K562 (cell line): ENCODE data around the gene SKP2. TPM values are rescaled to one million over a fixed set of nuclear protein-coding genes. Genes with fewer than 3 reads are reported as not detected.

ENCODE experiments used
- ATF4 ChIP-seq: fragments of 450-650 bp; formaldehyde crosslinking; IDR thresholded peaks from 2 replicates; pipeline ENCODE4 v1.4.0; 2022; ENCODE audit warnings: mild to moderate bottlenecking, moderate library complexity
- ATF6 ChIP-seq: sonication (generic); formaldehyde crosslinking; IDR thresholded peaks from 2 replicates; pipeline ENCODE4 v1.4.0; 2020; ENCODE audit warnings: mild to moderate bottlenecking, missing genetic modification reagents
- BRF1 ChIP-seq: IDR thresholded peaks from 3 replicates; pipeline ENCODE4 v1.6.1; 2011; ENCODE audit warnings: borderline replicate concordance, mild to moderate bottlenecking; ENCODE audit not compliant: insufficient read length; ENCODE audit errors: extremely low read depth
- CBFA2T2 ChIP-seq: fragments of 450-650 bp; conservative IDR thresholded peaks from 2 replicates; pipeline ENCODE4 v1.6.1; 2017; ENCODE audit warnings: mild to moderate bottlenecking
- CCNT2 ChIP-seq: IDR thresholded peaks from 2 replicates; pipeline ENCODE4 v1.6.1; 2011; ENCODE audit warnings: borderline replicate concordance, low read depth, mild to moderate bottlenecking, moderate library complexity, mixed read lengths, low read length; ENCODE audit not compliant: insufficient read length; ENCODE audit errors: extremely low read depth
- EP400 ChIP-seq: fragments of 450-650 bp; IDR thresholded peaks from 2 replicates; pipeline ENCODE4 v1.6.1; 2017; ENCODE audit warnings: antibody characterized with exemption, mild to moderate bottlenecking, moderate library complexity
- HES1 ChIP-seq: fragments of 450-650 bp; IDR thresholded peaks from 2 replicates; pipeline ENCODE4 v1.6.1; 2016; ENCODE audit warnings: low read depth, mild to moderate bottlenecking, moderate library complexity
- HLTF ChIP-seq: fragments of 450-650 bp; IDR thresholded peaks from 2 replicates; pipeline ENCODE4 v1.6.1; 2016
- MCM2 ChIP-seq: fragments of 450-650 bp; IDR thresholded peaks from 2 replicates; pipeline ENCODE4 v1.6.1; 2017; ENCODE audit warnings: low read depth, mild to moderate bottlenecking
- NR3C1 ChIP-seq: sonication (generic); formaldehyde crosslinking; IDR thresholded peaks from 2 replicates; pipeline ENCODE4 v1.8.1; 2022; ENCODE audit warnings: missing genetic modification reagents
- PML ChIP-seq: IDR thresholded peaks from 2 replicates; pipeline ENCODE4 v1.6.1; 2012; ENCODE audit warnings: low read length, inconsistent platforms
- PPARD ChIP-seq: fragments of 250-450 bp; sonication (Bioruptor Pico); IDR thresholded peaks from 2 replicates; pipeline ENCODE4 v1.8.0; 2022; ENCODE audit warnings: inconsistent platforms, mild to moderate bottlenecking, moderate library complexity
- SMARCE1 ChIP-seq: fragments of 450-650 bp; IDR thresholded peaks from 2 replicates; pipeline ENCODE4 v1.7.1; 2016; ENCODE audit warnings: mild to moderate bottlenecking
- SNAPC5 ChIP-seq: fragments of 250-450 bp; sonication (Bioruptor Pico); IDR thresholded peaks from 2 replicates; pipeline ENCODE4 v1.8.0; 2021; ENCODE audit warnings: moderate library complexity, mild to moderate bottlenecking, inconsistent platforms
- SREBF1 ChIP-seq: fragments of 150-350 bp; IDR thresholded peaks from 2 replicates; pipeline ENCODE4 v1.6.1; 2014; ENCODE audit warnings: antibody characterized with exemption, low read depth, low read length, borderline replicate concordance
- TBP ChIP-seq: optimal IDR thresholded peaks from 2 replicates; pipeline ENCODE3; 2011; ENCODE audit warnings: low read depth, low read length, improper control_type of control experiment
- XRCC3 ChIP-seq: fragments of 450-650 bp; IDR thresholded peaks from 2 replicates; pipeline ENCODE4 v1.6.1; 2017; ENCODE audit warnings: mild to moderate bottlenecking, moderate library complexity
- ZBTB9 ChIP-seq: fragments of 450-650 bp; formaldehyde crosslinking; IDR thresholded peaks from 2 replicates; pipeline ENCODE4 v1.4.0; 2020; ENCODE audit warnings: mild to moderate bottlenecking, moderate library complexity
- ZFP91 ChIP-seq: sonication (generic); formaldehyde crosslinking; IDR thresholded peaks from 2 replicates; pipeline ENCODE4 v1.8.0; 2022; ENCODE audit warnings: mild to moderate bottlenecking, missing genetic modification reagents
- ZNF146 ChIP-seq: IDR thresholded peaks from one replicate; pipeline ENCODE4 v1.6.1; 2018; ENCODE audit warnings: missing compliant biosample characterization; ENCODE audit not compliant: unreplicated experiment
- ZNF174 ChIP-seq: fragments of 250-450 bp; sonication (Bioruptor Pico); IDR thresholded peaks from 2 replicates; pipeline ENCODE4 v1.4.0; 2020; ENCODE audit warnings: mild to moderate bottlenecking
- ZNF316 ChIP-seq: fragments of 450-650 bp; IDR thresholded peaks from 2 replicates; pipeline ENCODE4 v1.6.1; 2016
- ZNF436 ChIP-seq: fragments of 250-450, 450-650 bp; sonication (Bioruptor Pico); formaldehyde crosslinking; IDR thresholded peaks from 2 replicates; pipeline ENCODE4 v1.7.0; 2020; ENCODE audit warnings: mild to moderate bottlenecking
- ZNF699 ChIP-seq: fragments of 250-450 bp; sonication (Bioruptor Pico); IDR thresholded peaks from 2 replicates; pipeline ENCODE4 v1.8.0; 2021; ENCODE audit warnings: mild to moderate bottlenecking, moderate library complexity; ENCODE audit not compliant: insufficient replicate concordance
- ZNF75A ChIP-seq: fragments of 450-650 bp; formaldehyde crosslinking; IDR thresholded peaks from 2 replicates; pipeline ENCODE4 v1.4.0; 2020; ENCODE audit warnings: mild to moderate bottlenecking
- ZNF77 ChIP-seq: fragments of 250-450 bp; sonication (Bioruptor Pico); IDR thresholded peaks from 2 replicates; pipeline ENCODE4 v1.5.0; 2020
- polyA plus RNA-seq, 8 experiments: library from polyadenylated mRNA; depleted of rRNA in 4 of 8; stranded (reverse) in 5 of 8; unstranded in 3 of 8; fragments of >200 nt; fragmentation: Nextera tagmentation in 2 of 8; fragmentation: Illumina TruSeq in 1 of 8; extraction: Ambion mirVana in 2 of 8; extraction: Trizol in 1 of 8; gene quantifications; 2 replicates each; pipeline versions ENCODE4 v1.2.1 to v1.2.3, GENCODE V29; 2011 to 2014; ENCODE audit warnings: inconsistent platforms in 1 of 8, missing spikeins in 1 of 8
- total RNA-seq, 7 experiments: library from RNA; depleted of rRNA in 6 of 7; stranded (reverse); fragments of >200 nt in 6 of 7; fragmentation: Illumina TruSeq in 2 of 7; extraction: Trizol in 2 of 7; gene quantifications; 2 replicates each; pipeline versions ENCODE4 v1.2.1 to v1.2.3, GENCODE V29; 2011 to 2021; ENCODE audit warnings: low replicate concordance in 1 of 7

SKP2 gene
- total and polyA plus RNA-seq, 9 of the 15 experiments (the other 6 are each of a cell fraction or from before 2014, with no cell fraction given): 30.0 to 97.5 (median 80.8) TPM

- TF ChIP-seq SNAPC5 (CRISPR knock-in tag) (no peak), ZNF174 (no peak), ZNF146 (CRISPR knock-in tag) (no peak), ATF4 (CRISPR knock-in tag) (no peak), SMARCE1 (peak; percentile 58; the same call in 1 of the 2 replicates), ZNF699 (CRISPR knock-in tag) (no peak), ATF6 (no peak), BRF1 (no peak), XRCC3 (no peak), ZBTB9 (CRISPR knock-in tag) (no peak), ZFP91 (no peak), ZNF77 (no peak), EP400 (no peak), CCNT2 (no peak), HLTF (no peak), CBFA2T2 (peak; percentile 72), MCM2 (no peak), ZNF316 (no peak), HES1 (no peak; the same call in 1 of the 2 replicates), TBP (no peak), SREBF1 (no peak), ZNF436 (CRISPR knock-in tag) (no peak), NR3C1 (CRISPR knock-in tag) (no peak), ZNF75A (no peak), PPARD (CRISPR knock-in tag) (no peak), PML (peak; percentile 75; the same call in 1 of the 2 replicates)
Measured at GRCh38 chr5:36111238-36111637, 40.7 kb upstream of the SKP2 start (continued).
